Erythroblast (primary cell): ENCODE measurements around the gene STPG4.

Experiments
- GATA1 ChIP-seq: IDR thresholded peaks from 2 replicates; pipeline ENCODE4 v1.6.1; 2011; ENCODE audit warnings: low read depth, mild to moderate bottlenecking, control low read depth, low read length, moderate library complexity
- POLR2A ChIP-seq: IDR thresholded peaks from 2 replicates; pipeline ENCODE4 v1.6.1; 2011; ENCODE audit warnings: mild to moderate bottlenecking, low read length

- TF ChIP-seq POLR2A (no peak), GATA1 (no peak)
Observed at GRCh38 chr2:47050021-47050760, 104.9 kb downstream of the STPG4 start.
